TTC549 (cell line): ENCODE data around the gene GPR135.
"Not testable (repeated sequence)": the region's sequence is repeated elsewhere in the genome, so short reads cannot be mapped to it uniquely, and the experiment has no call there.

Experiments used
- FAIRE-seq: peaks from 2 replicates; lab custom pipeline; 2012; peaks lifted over from hg19 to GRCh38; lab: Jason Lieb, UNC

Gene GPR135

DNA sequence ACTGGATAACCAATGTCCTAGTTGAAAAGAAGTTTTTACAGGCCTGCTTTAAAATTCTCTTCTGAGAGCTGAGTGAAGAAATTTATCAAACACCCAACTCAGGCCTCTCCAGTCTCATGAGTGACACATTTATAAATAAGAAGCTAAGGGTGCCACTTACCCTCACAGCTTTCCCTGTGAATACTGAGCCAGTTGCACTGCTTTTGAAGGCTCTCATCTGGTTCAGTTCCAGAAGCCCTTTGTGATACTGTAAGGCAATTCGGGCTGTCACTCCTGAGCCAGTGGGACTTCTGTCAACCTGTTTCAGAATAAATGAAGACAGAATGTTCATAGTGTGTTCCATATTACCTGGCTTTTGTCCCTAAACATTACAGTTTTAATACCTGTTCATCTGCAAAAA lies 10.5 kb upstream of the GPR135 start:
- FAIRE-seq = no peak

DNA sequence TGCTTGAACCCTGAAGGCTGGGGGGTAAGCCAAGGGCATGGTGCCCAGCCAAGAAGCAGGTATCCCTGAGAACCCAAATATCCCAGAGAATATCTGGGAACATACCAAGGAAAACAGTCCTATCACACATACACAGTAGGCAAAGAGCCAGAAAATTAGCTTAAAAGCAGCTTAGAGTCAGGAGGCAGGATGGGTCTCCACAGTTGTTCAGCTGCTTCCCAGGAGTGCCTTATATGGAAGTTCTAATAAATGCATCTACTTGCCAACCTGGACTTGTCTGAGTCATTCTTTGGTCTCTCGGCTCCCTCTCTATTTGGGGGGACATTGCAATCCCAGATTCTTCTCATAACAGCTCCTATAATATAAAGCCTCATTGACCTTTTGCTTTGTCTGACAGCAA lies 9.0 kb upstream of the GPR135 start:
- FAIRE-seq = no peak

DNA sequence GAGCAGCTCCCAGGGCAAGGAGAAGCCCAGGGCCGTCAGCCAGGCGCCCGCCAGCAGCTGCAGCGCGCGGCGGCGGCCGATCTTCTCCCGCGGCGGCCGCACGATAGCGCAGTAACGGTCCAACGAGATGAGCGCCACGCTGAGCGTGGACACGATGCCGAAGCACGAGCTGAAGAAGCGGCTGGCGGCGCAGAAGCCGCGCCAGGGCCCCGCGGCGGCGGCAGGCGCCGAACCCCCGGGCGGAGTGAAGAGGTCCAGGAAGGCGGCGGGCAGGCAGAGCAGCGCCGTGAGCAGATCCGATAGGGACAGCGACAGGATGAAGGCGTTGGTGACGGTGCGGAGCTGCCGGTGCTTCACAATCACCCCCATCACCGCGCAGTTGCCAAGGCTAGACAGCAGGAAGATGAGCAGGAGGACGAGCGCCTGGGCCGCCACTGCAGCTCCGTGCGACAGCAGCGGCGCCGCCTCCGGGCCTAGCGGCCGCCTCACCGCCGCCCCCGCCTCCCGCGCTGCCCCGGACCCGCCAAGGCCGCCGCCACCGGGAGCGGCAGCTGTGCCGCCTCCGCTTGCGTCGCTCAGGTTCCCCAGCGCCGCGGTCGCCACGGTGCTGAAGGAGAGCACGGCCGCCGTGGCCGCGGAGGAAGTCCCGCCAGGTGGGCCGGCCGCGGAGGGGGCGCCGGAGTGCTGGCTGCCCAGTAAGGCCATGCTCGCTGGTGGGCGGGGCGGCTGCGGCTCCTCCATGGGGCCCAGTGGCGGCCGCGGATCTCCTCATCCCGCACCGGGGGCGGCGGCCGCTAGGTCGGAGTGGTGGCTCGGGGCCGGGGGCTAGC lies 479 bp downstream of the GPR135 start:
- no peak for FAIRE-seq

DNA sequence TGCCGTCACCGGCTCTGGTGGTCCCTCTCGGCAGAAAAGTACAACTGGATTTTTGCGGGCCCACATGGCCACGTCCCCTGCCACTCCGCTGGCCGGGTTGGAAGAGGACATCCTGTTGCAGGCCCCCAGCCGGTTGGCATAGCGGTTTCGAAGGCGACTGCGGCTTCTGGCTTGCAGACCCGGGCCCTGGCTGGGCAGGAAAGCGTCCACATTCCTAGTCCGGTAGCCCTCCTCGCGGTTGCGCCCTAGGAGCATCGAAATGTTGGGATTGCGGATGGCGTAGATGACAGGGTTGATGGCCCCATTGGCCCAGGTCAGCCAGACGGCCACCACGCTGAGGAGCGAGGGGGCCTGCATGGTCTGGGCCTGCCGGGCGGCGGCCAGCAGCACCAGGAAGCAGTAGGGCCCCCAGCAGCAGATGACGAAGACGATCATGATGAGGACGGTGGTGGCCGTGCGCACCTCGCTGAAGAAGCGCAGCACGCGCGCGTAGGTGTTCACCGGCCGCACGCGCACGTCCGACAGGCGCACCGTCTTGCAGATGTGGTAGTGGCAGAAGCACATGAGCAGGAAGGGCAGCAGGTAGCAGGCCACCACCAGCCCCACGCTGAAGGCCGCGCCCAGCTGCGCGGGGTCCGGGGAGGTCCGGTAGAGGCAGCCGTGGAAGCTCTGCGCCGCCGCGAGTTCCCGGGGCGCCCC lies 1.2 kb downstream of the GPR135 start:
- FAIRE-seq = no peak

DNA sequence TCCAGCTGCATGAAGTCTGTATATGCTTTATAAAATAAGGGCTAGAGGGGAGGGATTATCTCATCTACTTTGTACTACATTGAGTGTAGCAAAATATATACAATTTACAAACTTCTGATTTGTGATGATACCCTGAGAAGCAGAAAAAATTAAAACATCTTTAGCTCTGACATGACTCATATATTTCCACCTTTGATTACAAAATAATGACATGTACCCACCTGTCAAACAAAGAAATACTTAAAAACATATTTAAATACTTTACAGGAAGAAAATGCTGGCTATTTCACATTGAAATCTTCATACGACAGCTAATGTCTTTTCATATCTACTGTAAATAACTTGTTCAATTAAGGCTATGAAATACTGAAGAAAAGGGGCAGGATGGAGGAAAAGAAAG lies 3.3 kb downstream of the GPR135 start:
- FAIRE-seq = no peak

DNA sequence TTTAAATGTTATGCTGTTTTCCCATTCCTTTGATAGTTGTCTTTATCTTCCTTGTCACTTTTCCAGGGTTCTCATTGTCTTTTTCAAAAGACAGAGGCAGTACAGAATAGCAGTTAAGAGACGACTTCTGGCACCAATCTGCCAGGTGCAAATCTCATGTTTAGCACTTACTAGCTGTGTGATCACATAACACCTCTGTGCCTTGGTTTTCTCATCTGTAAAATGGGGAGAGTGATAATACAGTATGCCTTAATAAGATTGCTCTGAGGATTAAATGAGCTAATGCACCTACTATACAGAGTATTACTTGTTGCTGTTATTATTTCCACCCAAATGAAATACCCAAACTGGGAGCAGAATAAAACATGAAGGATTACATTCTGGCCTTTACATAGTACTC lies 4.8 kb downstream of the GPR135 start:
- no peak for FAIRE-seq

DNA sequence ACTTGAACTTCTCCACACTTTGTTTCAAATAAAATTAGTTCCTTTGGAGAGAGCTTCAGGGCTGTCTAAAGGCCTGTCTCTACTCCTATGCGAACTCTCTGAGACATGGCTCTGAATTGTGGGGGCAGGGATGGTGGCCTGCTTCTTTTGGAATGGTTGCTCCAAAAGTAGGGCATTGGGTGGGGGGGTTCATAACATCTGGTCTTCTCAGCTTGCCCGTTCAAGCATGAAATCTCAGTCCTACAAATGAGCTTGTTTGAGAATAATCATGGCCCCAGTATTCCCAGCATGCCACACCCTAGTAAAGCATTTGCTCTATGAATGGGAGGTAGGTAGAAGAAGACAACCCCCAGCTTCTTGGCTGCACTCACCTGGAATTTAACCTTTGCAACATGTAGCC lies 6.7 kb downstream of the GPR135 start:
- FAIRE-seq = no peak

DNA sequence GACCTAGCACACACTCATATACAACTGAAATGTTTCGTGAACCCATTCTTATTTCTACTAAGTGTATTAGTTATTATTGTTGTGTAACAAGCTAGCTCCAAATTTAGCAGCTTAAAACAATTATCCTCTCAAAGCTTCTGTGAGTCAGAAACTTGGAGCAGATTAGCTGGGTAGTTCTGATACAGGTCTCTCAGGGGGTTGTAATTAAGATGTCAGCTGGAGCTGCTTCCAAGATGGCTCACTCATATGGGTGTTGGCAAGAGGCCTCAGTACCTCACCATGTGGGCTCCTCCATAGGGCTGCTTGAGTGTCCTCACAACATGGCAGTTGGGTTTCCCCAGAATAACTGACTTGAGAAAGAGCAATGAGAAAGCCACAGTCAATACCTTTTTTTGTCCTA lies 9.8 kb downstream of the GPR135 start:
- no peak for FAIRE-seq

DNA sequence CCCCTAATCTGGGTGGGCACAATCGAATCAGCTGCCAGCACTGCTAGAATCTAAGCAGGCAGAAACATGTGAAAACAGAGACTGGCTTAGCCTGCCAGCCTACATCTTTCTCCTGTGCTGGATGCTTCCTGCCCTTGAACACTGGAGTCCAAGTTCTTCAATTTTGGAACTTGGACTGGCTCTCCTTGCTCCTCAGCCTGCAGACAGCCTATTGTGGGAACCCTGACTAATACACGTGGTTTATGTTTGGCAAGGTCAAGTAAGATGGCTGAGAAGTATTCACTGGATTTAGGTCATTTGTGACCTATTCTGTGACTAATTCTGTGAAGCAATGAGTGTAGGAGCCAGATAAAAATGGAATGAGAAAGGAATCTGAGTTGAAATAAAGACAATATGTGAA lies 11.0 kb downstream of the GPR135 start:
- FAIRE-seq = no peak

DNA sequence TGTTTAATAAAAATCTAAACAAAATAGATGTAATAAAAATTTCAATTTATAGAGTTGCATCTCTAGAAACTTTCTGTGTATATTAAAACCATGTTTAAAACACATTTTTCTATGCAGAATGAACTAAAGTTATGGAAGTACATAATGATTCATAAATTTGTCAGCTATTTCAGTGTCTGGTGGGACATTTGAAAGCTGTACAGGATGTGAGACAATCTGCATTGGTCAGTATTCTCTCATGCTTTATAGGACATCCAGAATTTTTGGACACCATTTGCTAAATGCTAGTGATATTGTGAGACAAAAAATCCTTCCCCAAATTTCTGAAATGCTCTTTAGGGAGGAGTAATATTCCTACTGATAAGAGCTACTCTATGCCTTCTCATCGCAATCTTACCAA lies 13.3 kb downstream of the GPR135 start:
- no peak for FAIRE-seq

DNA sequence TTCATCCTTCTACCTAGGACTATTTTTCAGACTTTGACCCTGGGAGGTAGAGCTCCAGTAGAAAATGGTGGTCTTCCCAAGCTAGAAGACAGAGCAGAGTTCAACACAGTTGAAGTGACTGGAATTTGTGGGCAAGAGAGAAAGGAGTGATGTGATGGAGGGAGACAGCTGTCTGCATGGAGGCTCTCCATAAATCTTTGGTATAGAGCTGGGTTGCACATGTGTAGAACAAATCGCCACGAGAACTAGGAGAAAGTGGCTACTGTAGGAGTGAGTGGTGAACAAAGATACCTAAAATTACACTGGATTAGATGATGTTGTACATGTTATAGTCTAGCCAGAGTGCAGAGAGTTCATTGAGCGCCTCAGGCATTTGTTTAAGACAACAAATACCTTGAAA lies 14.5 kb downstream of the GPR135 start:
- no peak for FAIRE-seq

DNA sequence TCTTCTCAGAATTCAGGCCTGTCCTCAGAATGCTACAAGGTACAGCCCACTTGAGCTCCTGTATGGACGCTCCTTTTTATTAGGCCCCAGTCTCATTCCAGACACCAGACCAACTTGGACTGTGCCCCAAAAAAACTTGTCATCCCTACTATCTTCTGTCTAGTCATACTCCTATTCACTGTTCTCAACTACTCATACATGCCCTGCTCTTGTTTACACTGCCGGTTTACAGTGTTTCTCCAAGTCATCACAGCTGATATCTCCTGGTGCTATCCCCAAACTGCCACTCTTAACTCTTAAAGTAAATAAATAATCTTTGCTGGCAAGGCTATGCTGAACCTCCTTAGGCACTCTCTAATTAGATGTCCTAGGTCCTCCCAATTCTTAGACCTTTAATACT lies 16.5 kb downstream of the GPR135 start:
- FAIRE-seq = not testable (repeated sequence)

DNA sequence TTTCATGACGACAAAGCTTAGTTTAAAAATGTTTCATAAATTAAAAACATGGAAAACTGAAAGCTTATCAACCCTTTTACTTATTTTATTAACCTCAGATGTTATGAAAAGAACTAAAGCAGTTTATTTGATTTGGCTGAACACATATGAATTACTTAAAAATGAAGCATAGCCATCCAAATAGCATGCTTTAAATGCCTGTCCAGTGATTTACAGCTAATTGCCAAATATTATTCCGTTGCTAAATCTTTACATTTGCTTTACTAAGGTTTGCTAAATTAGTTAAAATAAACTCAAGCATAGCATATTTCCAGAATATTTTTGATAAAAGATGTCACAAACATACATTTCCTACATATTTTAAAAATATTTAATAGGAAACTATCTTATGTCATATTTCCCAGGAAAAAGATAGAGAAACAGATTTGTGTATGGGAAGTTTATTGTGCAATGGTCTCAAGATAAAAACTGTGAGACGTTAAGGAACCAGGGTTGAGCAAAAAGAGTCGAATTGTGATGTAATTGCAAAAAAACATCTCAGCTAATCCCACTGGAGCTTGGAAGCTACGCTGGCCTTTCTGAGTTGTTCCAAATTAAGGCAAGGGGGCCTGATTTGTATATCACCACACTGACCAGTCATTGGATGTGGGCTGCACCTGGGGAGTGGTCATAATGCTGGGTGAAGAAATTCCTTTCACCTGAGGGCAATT lies 25.8 kb downstream of the GPR135 start:
- FAIRE-seq = no peak

DNA sequence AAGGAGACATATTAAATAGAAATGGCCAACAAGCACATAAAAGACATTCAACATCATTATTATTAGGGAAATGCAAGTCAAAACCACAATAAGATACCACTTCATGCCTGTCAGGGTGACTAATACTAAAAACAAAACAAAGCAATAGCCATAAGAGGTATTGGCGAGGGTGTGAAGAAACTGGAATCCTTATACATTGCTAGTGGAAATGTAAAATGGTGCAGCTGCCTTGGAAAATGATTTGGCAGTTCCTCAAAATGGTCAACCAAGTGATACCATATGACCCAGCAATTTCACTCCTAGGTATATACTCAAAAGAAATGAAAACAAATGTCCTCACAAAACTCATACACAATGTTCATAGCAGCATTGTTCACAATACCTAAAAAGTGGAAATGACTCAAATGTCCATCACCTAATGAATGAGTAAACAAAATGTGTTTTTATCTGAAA lies 27.0 kb downstream of the GPR135 start:
- no peak for FAIRE-seq

DNA sequence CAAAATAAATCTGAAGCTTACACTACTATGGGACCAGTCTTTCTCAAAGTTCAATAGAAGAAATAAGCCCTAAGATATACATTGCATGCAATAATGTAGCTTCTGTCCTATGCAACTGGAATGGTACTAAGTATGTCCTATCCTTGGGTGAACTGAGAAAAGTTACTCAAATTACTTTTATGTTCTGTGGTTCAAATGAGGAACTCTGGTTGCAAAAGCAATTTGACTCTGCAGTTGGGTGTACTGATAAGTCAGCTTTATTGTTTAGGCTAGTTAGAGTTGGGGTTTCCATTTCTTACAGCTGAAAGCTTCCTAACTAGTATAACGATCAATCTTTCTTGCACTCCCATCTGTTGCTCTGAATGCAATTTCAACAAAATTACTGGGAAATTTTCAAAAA lies 29.2 kb downstream of the GPR135 start:
- no peak for FAIRE-seq

DNA sequence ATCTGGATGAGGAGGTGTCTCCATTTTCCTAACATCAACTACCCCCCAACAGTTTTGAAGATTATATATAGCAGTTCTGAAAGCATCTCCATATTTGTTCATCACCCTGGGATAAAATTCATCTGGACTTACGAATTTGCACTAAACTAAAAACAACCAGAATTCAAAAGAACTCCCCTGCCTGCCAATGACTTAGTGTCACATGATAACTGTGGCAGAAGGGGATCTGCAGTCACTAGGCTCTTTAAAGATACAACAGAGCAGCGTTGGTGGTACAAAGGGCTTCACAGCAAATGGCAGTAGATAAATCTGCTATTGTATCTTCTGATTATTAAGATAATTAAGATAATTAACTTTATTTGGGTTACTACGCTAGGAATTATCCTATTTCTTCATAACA lies 30.1 kb downstream of the GPR135 start:
- FAIRE-seq = no peak

DNA sequence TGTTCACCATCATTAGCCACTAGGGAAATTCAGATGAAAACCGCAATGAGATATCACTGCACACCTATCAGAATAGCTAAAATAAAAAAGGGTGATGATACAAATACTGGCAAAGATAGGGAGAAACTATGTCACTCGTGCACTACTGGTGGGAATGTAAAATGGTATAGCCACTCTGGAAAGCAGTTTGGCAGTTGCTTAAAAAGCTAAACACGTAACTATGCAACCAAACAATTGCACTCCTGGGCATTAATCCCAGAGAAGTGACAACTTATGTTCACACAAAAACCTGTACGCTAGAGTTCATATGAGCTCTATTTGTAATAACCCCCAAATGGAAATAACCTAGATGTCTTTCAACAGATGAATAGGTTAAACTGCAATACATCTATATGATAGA lies 35.4 kb downstream of the GPR135 start:
- no peak for FAIRE-seq

DNA sequence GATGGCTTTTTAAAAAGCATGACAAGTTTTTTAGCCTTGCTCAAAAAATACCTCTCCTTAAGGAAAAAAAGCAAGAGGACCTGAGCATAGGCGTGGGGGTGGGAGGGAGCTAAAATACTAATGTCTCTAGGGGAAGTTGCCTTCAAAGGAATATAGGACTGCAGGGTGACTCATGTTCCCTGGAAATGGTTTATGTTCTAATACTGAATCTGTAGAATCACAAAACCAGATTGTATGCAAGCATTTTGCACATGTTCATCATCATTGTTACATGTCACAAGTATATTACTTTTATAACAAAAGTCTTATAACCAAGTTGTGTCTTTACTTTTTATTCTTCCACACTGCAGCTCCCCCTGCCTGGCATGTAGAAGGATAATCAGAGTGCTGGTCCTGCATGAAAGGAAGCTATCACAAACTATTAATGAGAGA lies 36.6 kb downstream of the GPR135 start:
- FAIRE-seq = no peak

DNA sequence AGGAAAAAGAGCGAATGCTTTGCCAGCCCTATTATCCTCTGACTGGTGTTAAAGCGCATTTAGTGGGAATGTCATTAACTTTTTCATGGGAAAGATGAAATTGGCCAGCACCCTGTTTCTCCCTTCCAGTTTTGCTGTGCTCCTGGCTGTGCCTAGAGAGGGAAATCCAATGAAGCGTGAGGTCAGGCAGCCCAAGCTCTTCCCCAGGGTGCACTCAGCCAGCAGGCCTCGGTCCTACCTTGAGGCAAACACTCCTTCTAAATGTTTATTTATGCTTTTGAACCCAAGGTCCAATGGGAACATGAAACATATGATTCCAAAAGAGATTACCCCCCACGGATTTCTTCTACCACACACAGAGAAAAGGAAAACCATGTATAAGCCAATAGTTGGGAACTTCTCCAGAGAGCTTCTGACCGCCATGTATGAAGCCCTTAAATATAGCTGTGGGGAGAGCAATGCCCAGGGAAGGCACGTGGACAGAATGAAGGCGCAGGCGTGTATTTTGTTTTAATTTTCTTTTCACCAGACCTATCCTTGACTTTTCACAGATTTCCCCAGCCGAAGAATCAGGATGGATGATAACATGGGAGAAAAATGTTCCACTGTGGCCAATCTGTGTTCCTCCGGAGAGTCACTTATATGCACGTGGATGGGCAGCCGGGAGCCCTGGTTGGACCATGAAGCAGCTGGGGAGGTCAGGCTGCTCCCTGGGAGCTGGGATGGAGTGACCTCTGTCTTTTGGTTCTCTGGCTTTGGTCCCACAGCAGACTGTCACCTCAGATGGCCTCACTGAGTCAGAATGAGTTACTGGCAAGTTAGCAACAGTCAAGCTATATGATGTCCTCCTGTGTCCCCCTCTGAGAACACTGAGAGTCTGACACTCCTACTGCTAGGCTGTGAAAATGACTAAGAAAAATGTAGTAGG lies 37.3 kb downstream of the GPR135 start:
- FAIRE-seq = no peak

DNA sequence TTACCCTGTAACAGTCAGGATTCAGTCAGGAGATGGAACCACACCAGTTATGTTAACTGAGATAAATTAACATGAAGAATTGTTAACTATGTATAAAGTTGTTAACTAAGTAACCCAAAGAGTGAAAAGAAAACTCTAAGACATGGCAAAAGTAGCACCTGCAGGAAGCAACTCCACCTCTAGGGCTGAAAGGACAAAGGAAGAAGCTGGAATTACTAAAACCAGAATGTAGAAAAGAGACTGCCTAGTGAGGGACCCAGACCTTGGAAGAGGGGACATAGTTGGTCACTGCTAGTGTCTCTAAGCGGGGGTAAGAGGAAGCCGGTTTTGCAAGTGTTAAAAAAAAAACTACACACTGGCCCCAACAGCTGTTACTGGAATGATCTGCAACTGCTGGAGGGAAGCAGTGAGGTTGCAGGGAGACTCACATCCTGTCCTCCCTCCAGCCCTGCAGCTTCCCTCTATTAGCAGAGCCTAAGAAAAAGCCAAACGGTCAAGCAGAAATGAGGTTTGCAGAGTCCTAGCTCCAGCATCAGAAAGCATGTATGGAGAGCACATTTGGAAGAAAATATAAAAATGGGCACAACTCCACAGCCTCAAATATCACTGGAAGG lies 39.8 kb downstream of the GPR135 start:
- no peak for FAIRE-seq

DNA sequence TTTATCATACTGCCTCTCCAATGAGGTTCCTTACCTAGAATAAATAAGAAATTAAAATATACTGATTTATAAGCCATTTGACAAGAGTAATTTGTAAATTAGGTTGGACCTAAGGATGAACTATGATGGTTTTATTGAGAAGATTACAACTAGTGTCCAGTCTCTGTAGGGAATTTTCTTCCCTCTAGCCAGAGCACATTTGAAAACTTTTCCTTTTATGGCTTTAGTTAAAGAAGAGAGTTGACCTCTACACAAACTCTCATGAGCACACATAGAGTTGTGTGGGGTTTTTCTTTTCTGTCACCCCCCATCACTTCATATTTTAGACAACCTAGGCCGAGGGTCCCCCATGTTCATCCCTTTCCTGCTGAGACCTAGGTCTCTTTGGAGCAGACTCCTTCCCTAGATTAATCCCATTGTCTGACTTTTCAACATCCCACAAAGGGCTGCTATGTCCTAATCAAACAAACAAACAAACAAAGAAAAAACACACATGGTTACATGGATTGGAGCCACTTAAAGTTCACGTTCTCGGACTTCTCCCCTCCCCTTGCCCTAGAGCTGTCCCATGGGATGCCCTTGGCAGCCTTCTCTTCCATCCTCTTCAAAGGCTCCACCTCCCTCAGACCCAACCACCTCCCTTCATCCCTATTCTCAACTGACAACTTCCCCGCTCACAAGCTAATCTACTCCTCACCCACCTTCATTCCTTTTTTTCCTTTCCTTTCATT lies 40.7 kb downstream of the GPR135 start:
- FAIRE-seq = no peak
